SK-N-SH (cell line): ENCODE results near the gene LINGO3. TPM values are rescaled to one million over a fixed set of nuclear protein-coding genes. Genes with fewer than 3 reads are reported as not detected.

ENCODE experiments used
- CTCF ChIA-PET: fragments of 300-600, 350-600 bp; formaldehyde crosslinking; extraction: SDS; loops from one replicate; lab custom pipeline; 2021; lab: Yijun Ruan, JAX
- POLR2A ChIA-PET: fragments of 350-600 bp; sonication (Branson Sonifier 250); formaldehyde crosslinking; extraction: SDS; loops from one replicate; lab custom pipeline; 2020; ENCODE audit warnings: antibody characterized with exemption, inconsistent platforms; lab: Yijun Ruan, JAX
- DNase-seq: peaks from one replicate; pipeline ENCODE4 v3.0.0; 2012
- H2AFZ ChIP-seq: fragments of 200-600 bp; sonication (generic); 2 replicates; pipeline ENCODE4 v1.8.1; 2016; ENCODE audit warnings: antibody characterized with exemption, mild to moderate bottlenecking, low read depth
- H3F3A ChIP-seq: fragments of 200-600 bp; sonication (generic); replicated peaks from 2 replicates; pipeline ENCODE3; 2016; ENCODE audit warnings: antibody characterized with exemption, mild to moderate bottlenecking; ENCODE audit not compliant: insufficient read depth
- H3K27ac ChIP-seq, 2 experiments: fragments of 200-500 bp in 1 of 2; fragments of 200-600 bp in 1 of 2; sonication (Bioruptor generic) in 1 of 2; sonication (generic), shearing (Covaris generic) in 1 of 2; 2 replicates each; pipeline versions ENCODE4 v1.5.1 to v1.6.1; 2014 to 2016; ENCODE audit warnings: low read depth in 2 of 2, inconsistent platforms in 1 of 2, low read length in 1 of 2, mild to moderate bottlenecking in 1 of 2, mixed read lengths in 1 of 2
- H3K27me3 ChIP-seq: fragments of 200-600 bp; sonication (generic), shearing (Covaris generic); 2 replicates; pipeline ENCODE4 v1.6.1; 2016; ENCODE audit warnings: mixed run types; ENCODE audit not compliant: insufficient read depth
- H3K36me3 ChIP-seq, 2 experiments: fragments of 200-500 bp in 1 of 2; fragments of 200-600 bp in 1 of 2; sonication (Bioruptor generic) in 1 of 2; sonication (generic) in 1 of 2; replicated peaks in 1 of 2; 2 replicates each; pipeline versions ENCODE3 to v1.5.1; 2014 to 2016; ENCODE audit warnings: low read length in 1 of 2, mild to moderate bottlenecking in 1 of 2; ENCODE audit not compliant: insufficient read depth in 2 of 2, control insufficient read depth in 1 of 2
- H3K4me1 ChIP-seq, 2 experiments: fragments of 200-500 bp in 1 of 2; fragments of 200-600 bp in 1 of 2; sonication (Bioruptor generic) in 1 of 2; sonication (generic), shearing (Covaris generic) in 1 of 2; 2 replicates each; pipeline versions ENCODE4 v1.5.1 to v1.6.1; 2014 to 2016; ENCODE audit warnings: low read depth in 1 of 2, low read length in 1 of 2, mixed run types in 1 of 2; ENCODE audit not compliant: insufficient read depth in 2 of 2, control insufficient read depth in 1 of 2
- H3K4me2 ChIP-seq: fragments of 200-600 bp; sonication (generic), shearing (Covaris generic); 2 replicates; pipeline ENCODE4 v1.6.1; 2017; ENCODE audit warnings: mixed run types
- H3K4me3 ChIP-seq, 2 experiments: fragments of 200-500 bp in 1 of 2; fragments of 200-600 bp in 1 of 2; sonication (Bioruptor generic) in 1 of 2; sonication (generic), shearing (Covaris generic) in 1 of 2; 2 replicates each; pipeline versions ENCODE4 v1.5.1 to v1.8.1; 2014 to 2016; ENCODE audit warnings: low read depth in 2 of 2, inconsistent platforms in 1 of 2, low read length in 1 of 2, mild to moderate bottlenecking in 1 of 2, mixed read lengths in 1 of 2, moderate library complexity in 1 of 2
- H3K79me2 ChIP-seq: fragments of 200-600 bp; sonication (generic); 2 replicates; pipeline ENCODE4 v1.8.1; 2017; ENCODE audit warnings: mild to moderate bottlenecking; ENCODE audit not compliant: insufficient read depth
- H3K9ac ChIP-seq: fragments of 200-600 bp; sonication (generic); 2 replicates; pipeline ENCODE4 v1.6.1; 2017; ENCODE audit warnings: mixed run types
- H3K9me2 ChIP-seq: fragments of 200-600 bp; sonication (generic); 2 replicates; pipeline ENCODE4 v1.6.1; 2017; ENCODE audit warnings: mixed run types
- H3K9me3 ChIP-seq: fragments of 200-600 bp; sonication (generic); 2 replicates; pipeline ENCODE4 v1.6.1; 2017; ENCODE audit warnings: mixed run types, mild to moderate bottlenecking, moderate library complexity
- H4K20me1 ChIP-seq: fragments of 200-600 bp; sonication (generic); 2 replicates; pipeline ENCODE4 v1.6.1; 2017; ENCODE audit warnings: mild to moderate bottlenecking, mixed run types; ENCODE audit not compliant: insufficient read depth
- ELF1 ChIP-seq: IDR thresholded peaks from 2 replicates; pipeline ENCODE4 v1.4.0; 2012
- JUND ChIP-seq: IDR thresholded peaks from 2 replicates; pipeline ENCODE4 v1.4.0; 2012
- MEF2A ChIP-seq: IDR thresholded peaks from 2 replicates; pipeline ENCODE4 v1.4.0; 2012; ENCODE audit warnings: low read depth, borderline replicate concordance
- MXI1 ChIP-seq: IDR thresholded peaks from 2 replicates; pipeline ENCODE4 v1.6.1; 2012; ENCODE audit warnings: mild to moderate bottlenecking, low read depth, low read length, improper control_type of control experiment
- NRF1 ChIP-seq: IDR thresholded peaks from 2 replicates; pipeline ENCODE4 v1.6.1; 2012; ENCODE audit warnings: low read depth, mild to moderate bottlenecking, low read length
- RFX5 ChIP-seq: IDR thresholded peaks from 2 replicates; pipeline ENCODE4 v1.6.1; 2012; ENCODE audit warnings: mild to moderate bottlenecking, improper control_type of control experiment, low read length
- WGBS: methylation state at CpG from one replicate; pipeline ENCODE4 v1.1.6; 2017; ENCODE audit warnings: low lambda C conversion rate; 5-methylcytosine and 5-hydroxymethylcytosine counted together
- polyA plus RNA-seq, 3 experiments: library from polyadenylated mRNA; depleted of rRNA; stranded (reverse); fragments of >200 nt; gene quantifications; 2 replicates each; pipeline ENCODE4 v1.2.3, GENCODE V29; 2012
- TF ChIP-seq, protein P1 (sequence below): IDR thresholded peaks from 2 replicates; pipeline ENCODE4 v1.4.0; 2012; ENCODE audit warnings: low read depth, borderline replicate concordance
- TF ChIP-seq, protein P2 (sequence below): fragments of 150-350 bp; IDR thresholded peaks from 2 replicates; pipeline ENCODE4 v1.6.1; 2016; ENCODE audit warnings: mild to moderate bottlenecking, low read depth, low read length
- TF ChIP-seq, protein P3 (sequence below): IDR thresholded peaks from 2 replicates; pipeline ENCODE4 v1.4.0; 2012; ENCODE audit warnings: low read depth

The LINGO3 gene
- polyA plus RNA-seq, 1 of the 3 experiments (the other 2 are of a cell fraction), result not detected

DNA sequence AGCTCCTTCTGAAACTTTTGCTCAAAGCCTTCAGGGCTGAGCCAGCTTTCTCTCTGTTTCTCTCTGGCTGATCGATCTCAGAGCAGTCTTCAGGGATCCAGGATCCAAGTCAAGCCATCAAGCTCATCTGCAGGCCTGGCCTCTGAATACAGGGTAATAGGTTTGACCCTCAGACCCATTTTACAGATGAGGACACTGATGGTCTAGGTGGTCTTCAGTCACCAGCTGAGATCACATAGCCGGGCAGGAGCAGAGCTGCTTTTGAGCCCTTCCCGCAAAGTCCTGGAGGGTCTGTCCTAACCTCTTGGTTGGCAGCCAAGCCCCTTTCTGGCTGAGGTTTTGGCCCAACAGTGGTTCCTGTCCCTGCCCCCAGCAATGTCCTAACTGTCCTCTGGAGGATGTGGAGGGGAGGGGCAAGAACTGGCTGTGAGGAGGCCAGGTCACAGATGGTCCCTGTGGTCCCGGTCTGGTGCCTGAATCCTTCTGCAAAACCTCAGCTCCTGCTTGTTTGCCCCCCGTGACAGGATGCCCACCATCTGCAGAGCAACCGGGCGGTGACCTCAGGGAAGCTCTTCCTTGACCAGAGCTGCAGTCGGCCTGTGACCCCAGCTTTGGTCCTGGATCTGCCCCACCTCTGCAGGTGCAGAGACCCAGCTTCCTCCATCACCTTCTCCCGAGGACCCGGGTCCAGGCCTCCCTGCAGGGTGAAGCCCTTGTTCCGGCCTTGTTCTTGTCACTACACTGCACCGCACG is 20.2 kb downstream of the LINGO3 start (continued):
- TF ChIP-seq, protein P1, sequence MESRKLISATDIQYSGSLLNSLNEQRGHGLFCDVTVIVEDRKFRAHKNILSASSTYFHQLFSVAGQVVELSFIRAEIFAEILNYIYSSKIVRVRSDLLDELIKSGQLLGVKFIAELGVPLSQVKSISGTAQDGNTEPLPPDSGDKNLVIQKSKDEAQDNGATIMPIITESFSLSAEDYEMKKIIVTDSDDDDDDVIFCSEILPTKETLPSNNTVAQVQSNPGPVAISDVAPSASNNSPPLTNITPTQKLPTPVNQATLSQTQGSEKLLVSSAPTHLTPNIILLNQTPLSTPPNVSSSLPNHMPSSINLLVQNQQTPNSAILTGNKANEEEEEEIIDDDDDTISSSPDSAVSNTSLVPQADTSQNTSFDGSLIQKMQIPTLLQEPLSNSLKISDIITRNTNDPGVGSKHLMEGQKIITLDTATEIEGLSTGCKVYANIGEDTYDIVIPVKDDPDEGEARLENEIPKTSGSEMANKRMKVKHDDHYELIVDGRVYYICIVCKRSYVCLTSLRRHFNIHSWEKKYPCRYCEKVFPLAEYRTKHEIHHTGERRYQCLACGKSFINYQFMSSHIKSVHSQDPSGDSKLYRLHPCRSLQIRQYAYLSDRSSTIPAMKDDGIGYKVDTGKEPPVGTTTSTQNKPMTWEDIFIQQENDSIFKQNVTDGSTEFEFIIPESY, result no peak
- TF ChIP-seq MEF2A (no peak), MXI1 (no peak), JUND (no peak)
- TF ChIP-seq, protein P2, sequence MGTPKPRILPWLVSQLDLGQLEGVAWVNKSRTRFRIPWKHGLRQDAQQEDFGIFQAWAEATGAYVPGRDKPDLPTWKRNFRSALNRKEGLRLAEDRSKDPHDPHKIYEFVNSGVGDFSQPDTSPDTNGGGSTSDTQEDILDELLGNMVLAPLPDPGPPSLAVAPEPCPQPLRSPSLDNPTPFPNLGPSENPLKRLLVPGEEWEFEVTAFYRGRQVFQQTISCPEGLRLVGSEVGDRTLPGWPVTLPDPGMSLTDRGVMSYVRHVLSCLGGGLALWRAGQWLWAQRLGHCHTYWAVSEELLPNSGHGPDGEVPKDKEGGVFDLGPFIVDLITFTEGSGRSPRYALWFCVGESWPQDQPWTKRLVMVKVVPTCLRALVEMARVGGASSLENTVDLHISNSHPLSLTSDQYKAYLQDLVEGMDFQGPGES, result no peak
- TF ChIP-seq, all 33 proteins: peak for 0

DNA sequence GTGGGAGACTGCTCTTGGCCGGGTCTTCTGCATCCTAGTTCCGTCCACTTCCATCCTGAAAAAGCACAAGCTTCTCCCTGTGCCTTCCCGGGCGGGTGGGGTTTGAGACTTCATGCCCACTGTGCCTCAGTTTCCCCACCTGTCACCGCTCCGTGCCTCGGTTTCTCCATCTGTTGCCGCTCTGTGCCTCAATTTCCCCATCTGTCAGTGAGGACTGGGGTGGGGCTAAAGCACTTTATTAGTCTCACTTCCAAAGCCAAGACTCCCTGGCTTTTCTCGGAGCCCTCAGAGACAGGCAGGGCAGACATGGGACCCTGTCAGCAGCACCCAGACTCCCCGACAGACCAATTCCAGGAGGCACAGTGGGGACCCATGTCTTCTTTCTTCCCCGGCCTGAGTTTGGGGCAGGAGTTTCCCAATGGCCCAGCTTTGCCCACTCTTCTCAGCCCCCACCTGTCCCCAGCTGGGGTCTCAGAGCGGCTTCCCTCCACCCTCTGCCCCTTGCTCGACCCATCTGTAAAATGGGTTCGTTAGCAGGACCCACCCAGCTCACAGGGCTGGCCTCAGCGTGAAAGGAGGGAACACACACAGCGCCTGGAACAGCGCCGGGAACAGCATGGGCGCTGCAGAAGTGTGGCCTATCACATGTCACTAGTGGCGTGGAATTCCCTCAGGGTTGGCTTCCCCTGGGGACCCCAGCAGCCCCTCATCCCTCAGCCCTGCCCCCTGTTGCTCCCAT is 21.4 kb downstream of the LINGO3 start:
- ChIA-PET POLR2A (interaction anchor here (0.7 to 1.0 kb wide), 2 partner anchors 16 to 237 kb away, joined by 3 read pairs; no protein-coding TSS in a partner anchor), CTCF (interaction anchor here (1.9 to 3.2 kb wide), 5 partner anchors 10 to 29 kb away, joined by 5 to 33 read pairs (median 15); no protein-coding TSS in a partner anchor)
- Histone ChIP-seq H2AFZ (no peak overlapping the region), H4K20me1 (peaks cover 10% of the 10 kb centered on the region; the same call in 1 of the 2 replicates), H3F3A (peaks cover 6% of the 10 kb centered on the region), H3K79me2 (no peaks in the 10 kb centered on the region), H3K9me2 (no peaks in the 10 kb centered on the region), H3K4me2 (no peak overlapping the region), H3K36me3 (no peaks in the 10 kb centered on the region), H3K9ac (no peak overlapping the region), H3K27me3 (peaks cover 30% of the 10 kb centered on the region), H3K9me3 (no peaks in the 10 kb centered on the region), H3K4me3 (no peak overlapping the region), H3K4me1 (peaks cover 0 to 12% of the 10 kb centered on the region in 2 experiments; a peak in 1 of 4 replicates), H3K27ac (no peak overlapping the region)
- WGBS, result 47% methylated on average over 20 of the region's 20 CpGs
- DNase-seq, result no peak
- TF ChIP-seq, protein P1, result no peak
- no peak for TF ChIP-seq JUND
- no peak for TF ChIP-seq RFX5
- TF ChIP-seq NRF1, result no peak
- TF ChIP-seq, protein P3, sequence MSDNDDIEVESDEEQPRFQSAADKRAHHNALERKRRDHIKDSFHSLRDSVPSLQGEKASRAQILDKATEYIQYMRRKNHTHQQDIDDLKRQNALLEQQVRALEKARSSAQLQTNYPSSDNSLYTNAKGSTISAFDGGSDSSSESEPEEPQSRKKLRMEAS, result no peak
- no peak for TF ChIP-seq ELF1
